ENCODE measurements around the gene XPC.

DNA sequence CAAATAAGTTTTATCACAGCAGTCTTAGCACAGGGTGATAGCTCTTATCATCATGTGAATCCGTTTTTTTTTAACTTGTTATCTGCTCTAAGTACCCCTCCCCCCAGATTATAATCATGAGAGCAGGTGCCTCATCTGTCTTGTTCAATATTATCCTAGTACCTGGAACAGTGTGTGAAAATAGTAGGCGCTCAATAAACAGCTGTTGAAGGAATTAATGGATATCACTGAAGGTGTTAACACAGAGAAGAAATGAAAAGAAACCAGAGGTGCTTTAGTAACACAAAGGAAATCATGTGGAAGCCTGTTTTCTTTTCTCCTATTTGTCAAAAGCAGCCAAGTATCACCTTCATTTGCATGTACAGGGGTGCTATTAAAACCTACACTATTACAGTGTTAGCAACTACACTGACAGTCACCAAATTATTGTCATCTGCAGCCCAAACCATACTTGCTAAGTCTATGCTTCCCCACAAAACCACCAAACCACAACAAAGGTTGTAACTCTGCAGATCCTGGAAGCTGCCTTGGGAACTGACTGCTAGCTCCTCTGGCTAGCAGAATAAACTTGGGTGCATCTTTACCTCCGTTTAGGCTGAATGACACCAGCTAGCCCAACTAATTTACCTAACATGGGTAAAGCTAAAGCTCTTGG, 2.9 kb downstream of the XPC start:
- TF ChIP-seq, protein P1, sequence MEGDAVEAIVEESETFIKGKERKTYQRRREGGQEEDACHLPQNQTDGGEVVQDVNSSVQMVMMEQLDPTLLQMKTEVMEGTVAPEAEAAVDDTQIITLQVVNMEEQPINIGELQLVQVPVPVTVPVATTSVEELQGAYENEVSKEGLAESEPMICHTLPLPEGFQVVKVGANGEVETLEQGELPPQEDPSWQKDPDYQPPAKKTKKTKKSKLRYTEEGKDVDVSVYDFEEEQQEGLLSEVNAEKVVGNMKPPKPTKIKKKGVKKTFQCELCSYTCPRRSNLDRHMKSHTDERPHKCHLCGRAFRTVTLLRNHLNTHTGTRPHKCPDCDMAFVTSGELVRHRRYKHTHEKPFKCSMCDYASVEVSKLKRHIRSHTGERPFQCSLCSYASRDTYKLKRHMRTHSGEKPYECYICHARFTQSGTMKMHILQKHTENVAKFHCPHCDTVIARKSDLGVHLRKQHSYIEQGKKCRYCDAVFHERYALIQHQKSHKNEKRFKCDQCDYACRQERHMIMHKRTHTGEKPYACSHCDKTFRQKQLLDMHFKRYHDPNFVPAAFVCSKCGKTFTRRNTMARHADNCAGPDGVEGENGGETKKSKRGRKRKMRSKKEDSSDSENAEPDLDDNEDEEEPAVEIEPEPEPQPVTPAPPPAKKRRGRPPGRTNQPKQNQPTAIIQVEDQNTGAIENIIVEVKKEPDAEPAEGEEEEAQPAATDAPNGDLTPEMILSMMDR (IDR thresholded peaks at IDR 0.05): no peak
- TF ChIP-seq EP300 (IDR thresholded peaks at IDR 0.05): no peak
- no peak for TF ChIP-seq POLR2AphosphoS5 (IDR thresholded peaks at IDR 0.05)
